CD4-positive, CD25-positive, alpha-beta regulatory T cell (primary cell): ENCODE data around the gene CMA1. TPM values are rescaled to one million over a fixed set of nuclear protein-coding genes. Genes with fewer than 3 reads are reported as not detected.

Source experiments
- polyA plus RNA-seq, 4 donors: library from polyadenylated mRNA; unstranded; fragments of 300-500 nt; fragmentation: Illumina TruSeq; gene quantifications; one replicate each; pipeline ENCODE4 v1.2.3, GENCODE V29; 2021
- total RNA-seq: library from RNA; stranded (reverse); gene quantifications from one replicate; pipeline ENCODE4 v1.2.3, GENCODE V29; 2022

CMA1 gene
- total and polyA plus RNA-seq, 5 donors from 2014 or later = not detected

Other genes with a start within 250 kb of the CMA1 start
- gene TGM1, start 245.1 kb downstream of the CMA1 start, total RNA-seq = 4.0 TPM
- not detected for gene TGM1, start 245.1 kb downstream of the CMA1 start, polyA plus RNA-seq
- gene RABGGTA, start 236.7 kb downstream of the CMA1 start, total RNA-seq = 78.6 TPM
- 10 to 100 TPM; 25.1 to 40.4 (median 30.3) TPM for gene RABGGTA, start 236.7 kb downstream of the CMA1 start, polyA plus RNA-seq
- gene DHRS1, start 208.5 kb downstream of the CMA1 start, total RNA-seq = 41.2 TPM
- gene DHRS1, start 208.5 kb downstream of the CMA1 start, polyA plus RNA-seq = 10 to 100 TPM; 21.7 to 48.5 (median 31.9) TPM
- 30.0 TPM for gene NOP9, start 208.4 kb downstream of the CMA1 start, total RNA-seq
- gene NOP9, start 208.4 kb downstream of the CMA1 start, polyA plus RNA-seq = 1 to 10 TPM; 1.3 to 2.5 (median 1.8) TPM
- 13.2 TPM for gene CIDEB, start 200.3 kb downstream of the CMA1 start, total RNA-seq
- gene CIDEB, start 200.3 kb downstream of the CMA1 start, polyA plus RNA-seq = 10 to 100 TPM in 2 of 4 donors, 1 to 10 TPM in 2; 8.9 to 13.6 (median 9.7) TPM
- 18.1 TPM for gene LTB4R2, start 198.1 kb downstream of the CMA1 start, total RNA-seq
- gene LTB4R2, start 198.1 kb downstream of the CMA1 start, polyA plus RNA-seq = 1 to 10 TPM in 3 of 4 donors, under 1 TPM in 1; 1.00 to 2.2 (median 1.7) TPM
- gene LTB4R, start 196.8 kb downstream of the CMA1 start, total RNA-seq = 17.5 TPM
- 1 to 10 TPM; 3.5 to 7.8 (median 6.3) TPM for gene LTB4R, start 196.8 kb downstream of the CMA1 start, polyA plus RNA-seq
- gene ADCY4, start 173.2 kb downstream of the CMA1 start, total RNA-seq = 10.7 TPM
- gene ADCY4, start 173.2 kb downstream of the CMA1 start, polyA plus RNA-seq = under 1 TPM in 2 of 4 donors, not detected in 2; 0.32 to 0.39 TPM
- 41.2 TPM for gene RIPK3, start 168.3 kb downstream of the CMA1 start, total RNA-seq
- 10 to 100 TPM; 14.9 to 24.6 (median 19.4) TPM for gene RIPK3, start 168.3 kb downstream of the CMA1 start, polyA plus RNA-seq
- not detected for gene NFATC4, start 140.1 kb downstream of the CMA1 start, total RNA-seq
- gene NFATC4, start 140.1 kb downstream of the CMA1 start, polyA plus RNA-seq = not detected
- gene NYNRIN, start 109.3 kb downstream of the CMA1 start, total RNA-seq = 0.22 TPM
- under 1 TPM in 1 of 4 donors, not detected in 3; 0.02 TPM for gene NYNRIN, start 109.3 kb downstream of the CMA1 start, polyA plus RNA-seq
- gene CBLN3, start 78.6 kb downstream of the CMA1 start, total RNA-seq = 3.2 TPM
- under 1 TPM; 0.10 to 0.32 (median 0.11) TPM for gene CBLN3, start 78.6 kb downstream of the CMA1 start, polyA plus RNA-seq
- 139 TPM for gene KHNYN, start 78.3 kb downstream of the CMA1 start, total RNA-seq
- 10 to 100 TPM; 12.4 to 16.5 (median 15.0) TPM for gene KHNYN, start 78.3 kb downstream of the CMA1 start, polyA plus RNA-seq
- 79.9 TPM for gene SDR39U1, start 65.5 kb downstream of the CMA1 start, total RNA-seq
- gene SDR39U1, start 65.5 kb downstream of the CMA1 start, polyA plus RNA-seq = 10 to 100 TPM; 46.1 to 63.1 (median 60.5) TPM
- not detected for gene CTSG, start 68.0 kb upstream of the CMA1 start, total RNA-seq
- gene CTSG, start 68.0 kb upstream of the CMA1 start, polyA plus RNA-seq = not detected
- gene GZMH, start 101.4 kb upstream of the CMA1 start, total RNA-seq = 0.86 TPM
- under 1 TPM; 0.38 to 0.60 (median 0.55) TPM for gene GZMH, start 101.4 kb upstream of the CMA1 start, polyA plus RNA-seq
- gene GZMB, start 125.9 kb upstream of the CMA1 start, total RNA-seq = not detected
- gene GZMB, start 125.9 kb upstream of the CMA1 start, polyA plus RNA-seq = 1 to 10 TPM in 2 of 4 donors, under 1 TPM in 1, not detected in 1; 0.29 to 3.0 (median 1.0) TPM